CD14-positive monocyte (primary cell): ENCODE results near the gene PGP. TPM values are rescaled to one million over a fixed set of nuclear protein-coding genes. Genes with fewer than 3 reads are reported as not detected.
A peak's percentile ranks its signal among the peaks of the same experiment; 100 is the strongest.

Experiments used
- DNase-seq, 3 donors: peaks; one replicate each; pipeline ENCODE4 v3.0.0-alpha.2; 2011 to 2022
- H2AFZ ChIP-seq: 2 replicates; pipeline ENCODE4 v1.6.0; 2012; ENCODE audit warnings: mild to moderate bottlenecking, low read depth, low read length, inconsistent platforms; ENCODE audit not compliant: insufficient read depth, poor library complexity, severe bottlenecking
- H3K27ac ChIP-seq, 2 donors: 1 replicate in 1 of 2; 2 replicates in 1 of 2; pipeline ENCODE4 v1.5.1; 2012 to 2013; ENCODE audit warnings: low read length in 2 of 2, control low read depth in 1 of 2, inconsistent platforms in 1 of 2, low read depth in 1 of 2, mild to moderate bottlenecking in 1 of 2
- H3K27me3 ChIP-seq, 2 donors: one replicate each; pipeline versions ENCODE4 v1.6.0 to v1.6.1; 2011 to 2013; ENCODE audit warnings: low read length in 2 of 2; ENCODE audit not compliant: control insufficient read depth in 2 of 2, insufficient read depth in 2 of 2
- H3K36me3 ChIP-seq, 2 donors: replicated peaks in 1 of 2; 1 replicate in 1 of 2; 2 replicates in 1 of 2; pipeline versions ENCODE4 v1.5.1 to v1.6.1; 2012 to 2013; ENCODE audit warnings: low read length in 2 of 2, control low read depth in 1 of 2, inconsistent platforms in 1 of 2, mild to moderate bottlenecking in 1 of 2; ENCODE audit not compliant: insufficient read depth in 2 of 2, control insufficient read depth in 1 of 2
- H3K4me1 ChIP-seq, 2 donors: 1 replicate in 1 of 2; 2 replicates in 1 of 2; pipeline versions ENCODE4 v1.5.1 to v1.6.1; 2012 to 2013; ENCODE audit warnings: low read length in 2 of 2, control low read depth in 1 of 2, inconsistent platforms in 1 of 2, mild to moderate bottlenecking in 1 of 2, moderate library complexity in 1 of 2; ENCODE audit not compliant: insufficient read depth in 2 of 2, control insufficient read depth in 1 of 2
- H3K4me2 ChIP-seq: replicated peaks from 2 replicates; pipeline ENCODE3; 2012; ENCODE audit warnings: low read length, moderate library complexity, mild to moderate bottlenecking; ENCODE audit not compliant: poor library complexity, severe bottlenecking; ENCODE audit errors: extremely low read depth
- H3K4me3 ChIP-seq, 3 experiments: fragments of 200-600 bp in 1 of 3; sonication (generic) in 1 of 3; replicated peaks in 1 of 3; 1 replicate in 2 of 3; 2 replicates in 1 of 3; pipeline ENCODE4 v1.5.1; 2011 to 2013; ENCODE audit warnings: low read length in 3 of 3, mild to moderate bottlenecking in 3 of 3, control low read depth in 2 of 3, low read depth in 2 of 3, inconsistent platforms in 1 of 3, moderate library complexity in 1 of 3
- H3K79me2 ChIP-seq: 2 replicates; pipeline ENCODE4 v1.6.0; 2012; ENCODE audit warnings: mild to moderate bottlenecking, control low read depth, inconsistent platforms, low read length, moderate library complexity; ENCODE audit not compliant: insufficient read depth
- H3K9ac ChIP-seq: 2 replicates; pipeline ENCODE4 v1.6.0; 2017; ENCODE audit warnings: low read length, mild to moderate bottlenecking; ENCODE audit not compliant: insufficient read depth, poor library complexity, severe bottlenecking
- H3K9me3 ChIP-seq, 2 donors: replicated peaks in 1 of 2; 1 replicate in 1 of 2; 2 replicates in 1 of 2; pipeline versions ENCODE4 v1.5.1 to v1.6.1; 2012 to 2013; ENCODE audit warnings: low read length in 2 of 2, control low read depth in 1 of 2; ENCODE audit not compliant: control insufficient read depth in 1 of 2, insufficient read depth in 1 of 2
- H4K20me1 ChIP-seq: 2 replicates; pipeline ENCODE4 v1.6.0; 2012; ENCODE audit warnings: mild to moderate bottlenecking, low read length, control low read depth, moderate library complexity; ENCODE audit not compliant: insufficient read depth
- H3K27ac Mint-ChIP-seq, 7 donors: one replicate each; pipeline ENCODE4 v1.8.0; 2020; ENCODE audit warnings: mild to moderate bottlenecking in 7 of 7, mixed read lengths in 7 of 7, moderate library complexity in 6 of 7, inconsistent platforms in 2 of 7
- H3K27me3 Mint-ChIP-seq, 3 donors: one replicate each; pipeline ENCODE4 v1.8.0; 2021 to 2022; ENCODE audit warnings: low read depth in 3 of 3, mild to moderate bottlenecking in 3 of 3, mixed read lengths in 3 of 3, moderate library complexity in 3 of 3, inconsistent platforms in 1 of 3
- H3K36me3 Mint-ChIP-seq, 2 donors: one replicate each; pipeline ENCODE4 v1.8.0; 2020; ENCODE audit warnings: mixed read lengths in 2 of 2, inconsistent platforms in 1 of 2, mild to moderate bottlenecking in 1 of 2
- H3K4me1 Mint-ChIP-seq: one replicate; pipeline ENCODE4 v1.8.0; 2020; ENCODE audit warnings: mild to moderate bottlenecking, mixed read lengths
- H3K4me3 Mint-ChIP-seq, 2 donors: one replicate each; pipeline ENCODE4 v1.8.0; 2020; ENCODE audit warnings: mild to moderate bottlenecking in 2 of 2, mixed read lengths in 2 of 2, moderate library complexity in 1 of 2
- H3K9me3 Mint-ChIP-seq, 7 donors: one replicate each; pipeline ENCODE4 v1.8.0; 2020 to 2022; ENCODE audit warnings: mixed read lengths in 7 of 7, mild to moderate bottlenecking in 6 of 7, moderate library complexity in 6 of 7, inconsistent platforms in 2 of 7
- WGBS: methylation state at CpG from one replicate; pipeline ENCODE4 v1.1.5; 2013; ENCODE audit warnings: missing lambda C conversion rate; ENCODE audit not compliant: insufficient coverage; 5-methylcytosine and 5-hydroxymethylcytosine counted together
- intact Hi-C, 2 donors: fragments of 100-400 bp; cut with micrococcal nuclease; formaldehyde crosslinking; loops; one replicate each; pipeline versions ENCODE4 v1.15.0 to v1.15.1; 2023
- polyA plus RNA-seq, 3 donors: library from polyadenylated mRNA; depleted of rRNA in 1 of 3; unstranded in 2 of 3; stranded (reverse) in 1 of 3; fragments of 300-500 nt in 2 of 3; fragments of >200 nt in 1 of 3; fragmentation: Illumina TruSeq in 2 of 3; gene quantifications; 1 replicate in 2 of 3; 2 replicates in 1 of 3; pipeline ENCODE4 v1.2.3, GENCODE V29; 2012 to 2021
- TF ChIP-seq, protein P1 (sequence below): fragments of 200-600 bp; IDR thresholded peaks from one replicate; pipeline ENCODE4 v1.8.0; 2022; ENCODE audit warnings: antibody characterized with exemption, mild to moderate bottlenecking

Gene PGP
- polyA plus RNA-seq, 3 donors: 7.2 to 20.2 (median 19.2) TPM

DNA sequence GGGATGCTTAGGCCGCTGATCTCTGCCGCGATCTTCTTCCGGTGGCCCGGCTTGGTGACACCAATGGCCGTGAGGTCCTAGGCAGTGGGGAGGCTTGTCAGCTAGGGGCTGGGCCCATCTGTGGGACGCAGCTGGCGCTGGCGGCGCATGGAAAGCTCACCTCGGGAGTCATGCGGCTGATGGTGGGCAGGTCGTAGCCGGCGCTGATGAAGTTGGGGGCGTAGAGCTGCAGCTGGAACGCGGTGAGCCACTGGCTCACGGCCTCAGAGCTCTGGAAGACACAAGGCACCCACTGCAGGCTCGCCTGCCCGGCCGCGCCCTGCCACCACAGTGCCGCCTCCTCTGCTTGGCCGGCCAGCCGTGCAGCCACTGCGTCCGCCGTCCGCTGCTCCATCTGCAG lies 31.0 kb downstream of the PGP start:
- Mint-ChIP-seq H3K36me3 (no peaks in the 10 kb centered on the region), H3K4me3 (no peak overlapping the region), H3K4me1 (no peaks in the 10 kb centered on the region), H3K27ac (no peak overlapping the region), H3K9me3 (peaks cover 0 to 2% (median 0%) of the 10 kb centered on the region in 7 donors), H3K27me3 (peaks cover 2 to 7% (median 5%) of the 10 kb centered on the region in 3 donors)
- Histone ChIP-seq H3K9ac (no peak overlapping the region), H3K36me3 (no peaks in the 10 kb centered on the region), H2AFZ (no peak overlapping the region), H3K27ac (no peak overlapping the region), H3K4me2 (no peak overlapping the region), H3K4me3 (no peak overlapping the region), H4K20me1 (no peaks in the 10 kb centered on the region), H3K79me2 (no peaks in the 10 kb centered on the region), H3K4me1 (no peaks in the 10 kb centered on the region), H3K9me3 (no peaks in the 10 kb centered on the region), H3K27me3 (peaks cover 0 to 3% of the 10 kb centered on the region in 2 donors)
- WGBS: 94% methylated on average over 30 of the region's 30 CpGs
- TF ChIP-seq, protein P1, sequence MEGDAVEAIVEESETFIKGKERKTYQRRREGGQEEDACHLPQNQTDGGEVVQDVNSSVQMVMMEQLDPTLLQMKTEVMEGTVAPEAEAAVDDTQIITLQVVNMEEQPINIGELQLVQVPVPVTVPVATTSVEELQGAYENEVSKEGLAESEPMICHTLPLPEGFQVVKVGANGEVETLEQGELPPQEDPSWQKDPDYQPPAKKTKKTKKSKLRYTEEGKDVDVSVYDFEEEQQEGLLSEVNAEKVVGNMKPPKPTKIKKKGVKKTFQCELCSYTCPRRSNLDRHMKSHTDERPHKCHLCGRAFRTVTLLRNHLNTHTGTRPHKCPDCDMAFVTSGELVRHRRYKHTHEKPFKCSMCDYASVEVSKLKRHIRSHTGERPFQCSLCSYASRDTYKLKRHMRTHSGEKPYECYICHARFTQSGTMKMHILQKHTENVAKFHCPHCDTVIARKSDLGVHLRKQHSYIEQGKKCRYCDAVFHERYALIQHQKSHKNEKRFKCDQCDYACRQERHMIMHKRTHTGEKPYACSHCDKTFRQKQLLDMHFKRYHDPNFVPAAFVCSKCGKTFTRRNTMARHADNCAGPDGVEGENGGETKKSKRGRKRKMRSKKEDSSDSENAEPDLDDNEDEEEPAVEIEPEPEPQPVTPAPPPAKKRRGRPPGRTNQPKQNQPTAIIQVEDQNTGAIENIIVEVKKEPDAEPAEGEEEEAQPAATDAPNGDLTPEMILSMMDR: no peak
- intact Hi-C loops: no loop called here
- DNase-seq: no peak

DNA sequence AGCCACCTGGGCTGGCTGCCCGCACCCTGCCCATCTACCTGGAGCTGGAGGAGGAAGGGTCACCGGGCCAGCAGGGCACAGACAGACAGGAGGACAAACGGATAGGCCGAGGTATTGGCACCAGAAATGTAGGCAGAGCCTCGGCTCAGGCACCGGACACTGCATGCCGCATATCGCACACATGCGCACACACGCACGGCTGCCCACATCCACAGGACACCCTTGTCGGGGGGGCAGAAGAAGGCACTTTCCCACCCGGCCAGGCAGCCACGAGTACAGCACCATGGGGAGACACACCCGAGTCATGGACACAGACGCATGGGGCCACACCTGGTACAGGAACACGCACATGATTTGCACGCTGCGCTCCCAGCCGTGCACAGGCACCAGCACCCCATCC lies 32.7 kb downstream of the PGP start:
- DNase-seq: no peak
- no peak overlapping the region for H3K4me3 Mint-ChIP-seq
- WGBS: 96% methylated on average over 19 of the region's 20 CpGs
- peaks cover 5 to 7% of the 10 kb centered on the region in 2 donors for H3K36me3 Mint-ChIP-seq
- H2AFZ ChIP-seq: no peak overlapping the region
- no peak overlapping the region for H3K9ac ChIP-seq
- no peaks in the 10 kb centered on the region for H3K4me1 Mint-ChIP-seq
- H3K27ac ChIP-seq: no peak overlapping the region
- H3K27ac Mint-ChIP-seq: peak overlapping the region in 2 of 7 donors; percentile 58 to 64
- intact Hi-C loops: no loop called here
- H3K4me3 ChIP-seq: no peak overlapping the region
- H3K4me1 ChIP-seq: no peaks in the 10 kb centered on the region
- H3K4me2 ChIP-seq: no peak overlapping the region
- peaks cover 2 to 7% (median 3%) of the 10 kb centered on the region in 3 donors for H3K27me3 Mint-ChIP-seq
- H3K9me3 ChIP-seq: no peaks in the 10 kb centered on the region
- peaks cover 0 to 2% (median 0%) of the 10 kb centered on the region in 7 donors for H3K9me3 Mint-ChIP-seq
- H3K79me2 ChIP-seq: no peaks in the 10 kb centered on the region
- H4K20me1 ChIP-seq: no peaks in the 10 kb centered on the region
- peaks cover 0 to 3% of the 10 kb centered on the region in 2 donors for H3K27me3 ChIP-seq
- H3K36me3 ChIP-seq: peaks cover 2 to 10% of the 10 kb centered on the region in 2 donors
- TF ChIP-seq, protein P1: no peak
